ENCODE data around the gene EME2.
"Not testable (repeated sequence)": the region's sequence is repeated elsewhere in the genome, so short reads cannot be mapped to it uniquely, and the experiment has no call there.

The EME2 gene

DNA sequence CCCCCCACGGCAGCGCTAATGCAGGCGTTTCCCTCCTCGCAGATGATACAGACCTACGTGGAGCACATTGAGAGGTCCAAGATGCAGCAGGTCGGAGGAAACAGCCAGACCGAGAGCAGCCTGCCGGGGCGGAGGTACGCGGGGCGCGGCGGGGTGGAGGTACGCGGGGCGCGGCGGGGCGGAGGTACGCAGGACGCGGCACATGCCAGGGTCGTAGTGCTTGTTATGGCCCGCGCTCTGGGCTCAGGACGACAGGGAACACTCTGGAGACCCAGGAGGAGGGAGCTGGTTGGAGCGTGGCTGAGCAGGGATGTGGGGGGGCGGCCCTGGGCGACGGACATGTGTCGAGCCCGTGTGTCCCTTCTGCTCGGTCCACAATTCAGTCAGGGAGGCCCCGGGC is 43.2 kb upstream of the EME2 start:
- TF ChIP-seq, protein P1, sequence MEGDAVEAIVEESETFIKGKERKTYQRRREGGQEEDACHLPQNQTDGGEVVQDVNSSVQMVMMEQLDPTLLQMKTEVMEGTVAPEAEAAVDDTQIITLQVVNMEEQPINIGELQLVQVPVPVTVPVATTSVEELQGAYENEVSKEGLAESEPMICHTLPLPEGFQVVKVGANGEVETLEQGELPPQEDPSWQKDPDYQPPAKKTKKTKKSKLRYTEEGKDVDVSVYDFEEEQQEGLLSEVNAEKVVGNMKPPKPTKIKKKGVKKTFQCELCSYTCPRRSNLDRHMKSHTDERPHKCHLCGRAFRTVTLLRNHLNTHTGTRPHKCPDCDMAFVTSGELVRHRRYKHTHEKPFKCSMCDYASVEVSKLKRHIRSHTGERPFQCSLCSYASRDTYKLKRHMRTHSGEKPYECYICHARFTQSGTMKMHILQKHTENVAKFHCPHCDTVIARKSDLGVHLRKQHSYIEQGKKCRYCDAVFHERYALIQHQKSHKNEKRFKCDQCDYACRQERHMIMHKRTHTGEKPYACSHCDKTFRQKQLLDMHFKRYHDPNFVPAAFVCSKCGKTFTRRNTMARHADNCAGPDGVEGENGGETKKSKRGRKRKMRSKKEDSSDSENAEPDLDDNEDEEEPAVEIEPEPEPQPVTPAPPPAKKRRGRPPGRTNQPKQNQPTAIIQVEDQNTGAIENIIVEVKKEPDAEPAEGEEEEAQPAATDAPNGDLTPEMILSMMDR (conservative IDR thresholded peaks at IDR 0.05), result no peak
- no peak for TF ChIP-seq ZFX (IDR thresholded peaks at IDR 0.05)
- H3K27ac ChIP-seq, result no peak overlapping the region

DNA sequence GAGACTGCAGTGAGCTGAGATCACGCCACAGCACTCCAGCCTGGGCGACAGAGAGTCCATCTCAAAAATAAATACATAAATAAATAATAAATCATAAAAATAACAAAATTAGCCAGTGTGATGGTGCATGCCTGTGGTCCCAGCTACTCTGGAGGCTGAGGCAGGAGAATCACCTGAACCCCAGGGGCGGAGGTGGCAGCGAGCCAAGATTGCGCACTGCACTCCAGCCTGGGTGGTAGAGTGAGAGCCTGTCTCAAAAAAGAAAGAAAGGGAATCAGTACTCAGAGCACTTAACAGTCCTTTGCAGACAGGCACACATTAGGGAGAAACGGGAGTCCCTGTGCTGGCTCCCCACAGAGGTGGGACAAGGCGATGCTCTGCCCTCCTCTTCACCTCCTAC is 41.5 kb upstream of the EME2 start:
- H3K27ac ChIP-seq, result peak overlapping the region; percentile 23; the same call in 1 of the 2 replicates
- no peak for TF ChIP-seq ZFX (IDR thresholded peaks at IDR 0.05)
- TF ChIP-seq, protein P1 (conservative IDR thresholded peaks at IDR 0.05), result no peak

DNA sequence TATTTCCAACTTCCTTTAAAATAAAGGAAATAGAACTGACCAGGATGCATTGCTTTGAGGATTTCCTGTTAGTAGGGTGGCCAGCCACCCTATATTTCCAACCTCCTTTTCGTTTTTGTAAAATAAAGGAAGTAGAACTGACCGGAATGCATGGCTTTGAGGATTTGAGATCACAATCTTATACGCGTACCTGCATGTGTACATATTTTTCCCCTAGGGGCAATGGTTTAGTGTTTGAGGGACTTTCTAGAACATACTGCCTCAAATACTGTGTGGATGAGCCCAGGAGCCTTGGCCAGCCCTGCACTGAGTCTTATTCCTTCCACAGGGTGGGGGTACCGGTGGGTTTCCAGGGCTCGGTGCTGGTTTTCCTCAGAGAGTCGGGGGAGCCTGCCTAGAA is 41.0 kb upstream of the EME2 start:
- H3K27ac ChIP-seq, result peak overlapping the region; percentile 23; the same call in 1 of the 2 replicates
- no peak for TF ChIP-seq ZFX (IDR thresholded peaks at IDR 0.05)
- TF ChIP-seq, protein P1 (conservative IDR thresholded peaks at IDR 0.05), result no peak

DNA sequence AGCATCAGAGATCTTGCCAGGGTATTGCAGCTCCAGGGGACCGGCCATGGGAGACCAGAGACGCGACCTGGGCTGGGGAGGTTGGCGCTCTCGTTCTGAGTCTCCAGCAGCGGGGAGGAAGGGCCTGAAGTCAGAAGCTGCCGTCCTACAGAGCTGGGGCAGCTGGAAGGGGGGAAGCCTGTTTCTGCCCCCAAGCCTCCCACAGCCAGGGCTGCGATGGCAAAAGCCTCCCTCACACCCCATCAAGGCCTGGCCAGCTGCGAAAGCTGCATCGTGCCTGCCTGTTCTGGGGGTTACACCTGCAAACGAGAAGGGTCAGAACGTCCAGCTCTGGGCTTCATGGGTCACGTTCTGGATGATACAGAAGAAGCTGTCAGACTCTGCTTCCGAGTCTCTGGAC is 40.5 kb upstream of the EME2 start:
- peak overlapping the region; percentile 23; the same call in 1 of the 2 replicates for H3K27ac ChIP-seq
- TF ChIP-seq, protein P1 (conservative IDR thresholded peaks at IDR 0.05), result no peak
- TF ChIP-seq ZFX (IDR thresholded peaks at IDR 0.05), result no peak

DNA sequence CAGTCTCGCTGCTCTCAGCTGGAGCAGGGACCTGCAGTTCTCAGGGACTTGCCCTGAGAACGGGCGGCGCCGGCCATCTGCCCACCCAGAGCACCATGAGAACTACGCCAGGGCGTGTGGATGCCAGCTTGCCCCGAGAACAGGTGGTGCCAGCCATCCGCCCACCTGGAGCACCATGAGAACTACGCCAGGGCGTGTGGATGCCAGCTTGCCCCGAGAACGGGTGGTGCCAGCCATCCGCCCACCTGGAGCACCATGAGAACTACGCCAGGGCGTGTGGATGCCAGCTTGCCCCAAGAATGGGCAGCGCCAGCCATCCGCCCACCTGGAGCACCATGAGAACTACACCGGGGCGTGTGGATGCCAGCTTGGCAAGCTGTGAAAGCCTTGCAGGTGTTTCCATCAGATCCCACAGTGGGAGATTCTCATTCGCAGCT is 40.0 kb upstream of the EME2 start:
- H3K27ac ChIP-seq, result not testable (repeated sequence)

DNA sequence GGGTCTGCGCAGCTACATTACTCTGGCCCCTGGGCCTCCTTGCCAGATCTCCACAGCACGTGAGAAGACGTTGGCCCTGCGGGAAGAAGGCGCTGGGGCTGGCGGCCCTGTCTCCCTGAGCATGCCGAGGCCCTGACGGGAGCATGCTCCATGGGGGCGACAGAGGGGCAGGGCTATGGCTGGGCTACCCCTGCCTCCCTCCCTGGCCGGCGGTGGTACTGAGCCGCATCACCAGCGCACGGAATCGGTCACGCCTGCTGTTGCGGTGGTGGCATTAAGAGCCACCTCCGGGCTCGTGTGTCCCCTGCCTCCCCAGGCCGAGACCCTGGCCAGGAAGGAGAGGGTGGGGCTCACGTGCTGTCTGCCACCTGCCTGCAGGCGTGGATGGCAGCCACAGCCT is 38.5 kb upstream of the EME2 start:
- no peak overlapping the region for H3K27ac ChIP-seq
- TF ChIP-seq, protein P1 (conservative IDR thresholded peaks at IDR 0.05), result no peak
- TF ChIP-seq ZFX (IDR thresholded peaks at IDR 0.05), result no peak

DNA sequence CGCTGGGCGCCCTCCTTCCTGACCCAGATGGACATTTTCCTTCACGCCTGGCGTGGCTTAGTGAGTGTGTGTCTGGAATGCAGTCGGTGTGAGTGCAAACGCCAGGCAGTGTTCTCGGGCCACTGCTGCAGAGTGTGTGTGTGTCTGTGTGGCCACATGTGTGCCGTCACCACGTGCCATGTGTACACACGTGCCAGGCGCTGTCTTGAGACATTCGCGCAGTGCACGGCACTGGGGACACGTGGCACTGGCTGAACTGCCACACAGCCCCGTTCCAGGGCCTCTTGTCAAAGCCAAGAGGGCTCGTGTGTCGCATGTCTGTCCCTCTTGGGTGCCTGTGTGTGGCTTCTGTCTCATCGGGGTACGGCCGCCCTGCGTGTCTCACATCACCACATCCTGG is 37.8 kb upstream of the EME2 start:
- TF ChIP-seq ZFX (IDR thresholded peaks at IDR 0.05), result no peak
- TF ChIP-seq, protein P1 (conservative IDR thresholded peaks at IDR 0.05), result no peak
- no peak overlapping the region for H3K27ac ChIP-seq

DNA sequence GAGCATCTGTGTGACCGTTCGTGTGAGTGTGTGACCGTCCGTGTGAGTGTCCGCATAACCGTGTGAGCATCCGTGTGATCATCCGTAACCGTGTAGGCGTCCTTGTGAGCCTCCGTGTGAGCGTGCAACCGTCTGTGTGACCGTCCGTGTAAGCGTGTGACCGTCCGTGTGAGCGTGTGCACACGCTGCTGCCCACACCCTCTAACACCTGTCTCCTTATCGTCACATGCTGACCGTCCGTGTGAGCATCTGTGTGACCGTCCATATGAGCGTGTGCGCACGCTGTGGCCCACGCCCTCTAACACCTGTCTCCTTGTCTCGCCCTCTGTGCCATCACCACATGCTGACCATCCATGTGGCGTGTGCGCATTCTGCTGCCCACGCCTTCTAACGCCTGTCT is 32.4 kb upstream of the EME2 start:
- H3K27ac ChIP-seq, result no peak overlapping the region
- TF ChIP-seq, protein P1 (conservative IDR thresholded peaks at IDR 0.05), result no peak
- no peak for TF ChIP-seq ZFX (IDR thresholded peaks at IDR 0.05)
